SJCRH30 (cell line): ENCODE data around the gene MARS1. TPM values are rescaled to one million over a fixed set of nuclear protein-coding genes. Genes with fewer than 3 reads are reported as not detected.

Source experiments
- DNase-seq, 2 experiments: peaks; one replicate each; pipeline ENCODE4 v3.0.0-alpha.2; 2015 to 2020
- H3K27ac ChIP-seq: fragments of 250-450 bp; sonication (Bioruptor Pico); 2 replicates; pipeline ENCODE4 v1.5.1; 2020; ENCODE audit warnings: mild to moderate bottlenecking, moderate library complexity
- H3K27me3 ChIP-seq: fragments of 250-450 bp; sonication (Bioruptor Pico); 2 replicates; pipeline ENCODE4 v1.5.1; 2020; ENCODE audit warnings: mild to moderate bottlenecking, moderate library complexity
- H3K36me3 ChIP-seq: fragments of 250-450 bp; sonication (Bioruptor Pico); 2 replicates; pipeline ENCODE4 v1.5.1; 2020; ENCODE audit warnings: mild to moderate bottlenecking, moderate library complexity
- H3K4me1 ChIP-seq: fragments of 250-450 bp; sonication (Bioruptor Pico); 2 replicates; pipeline ENCODE4 v1.5.1; 2020; ENCODE audit warnings: mild to moderate bottlenecking, moderate library complexity
- H3K4me3 ChIP-seq: fragments of 250-450 bp; sonication (Bioruptor Pico); 2 replicates; pipeline ENCODE4 v1.5.1; 2020; ENCODE audit warnings: mild to moderate bottlenecking, moderate library complexity
- H3K9me3 ChIP-seq: fragments of 250-450 bp; sonication (Bioruptor Pico); replicated peaks from 2 replicates; pipeline ENCODE4 v1.5.1; 2020; ENCODE audit warnings: mild to moderate bottlenecking, moderate library complexity
- total RNA-seq: library from RNA; depleted of rRNA; stranded (reverse); fragments of >200 nt; shearing (Covaris generic); gene quantifications from 2 replicates; pipeline ENCODE4 v1.2.3, GENCODE V29; 2014

The MARS1 gene
- total RNA-seq, 1 experiment from 2014 or later, result 839 TPM

- peak; percentile 100 for DNase-seq
- H3K27ac ChIP-seq, result peak overlapping the region; percentile 95
- peaks cover 32% of the 10 kb centered on the region for H3K4me1 ChIP-seq
- peaks cover 24% of the 10 kb centered on the region for H3K36me3 ChIP-seq
- H3K27me3 ChIP-seq, result no peaks in the 10 kb centered on the region
- peak overlapping the region; percentile 87 for H3K4me3 ChIP-seq
- no peaks in the 10 kb centered on the region for H3K9me3 ChIP-seq
Measured at GRCh38 chr12:57462251-57462911, 25.5 kb upstream of the MARS1 start.

GRCh38 chr12:57462912-57463253 is 25.0 kb upstream of the MARS1 start:
- H3K27ac ChIP-seq, result peak overlapping the region; percentile 95; the same call in 1 of the 2 replicates
- H3K36me3 ChIP-seq, result peaks cover 29% of the 10 kb centered on the region
- peak overlapping the region; percentile 87 for H3K4me3 ChIP-seq
- no peaks in the 10 kb centered on the region for H3K9me3 ChIP-seq
- H3K27me3 ChIP-seq, result no peaks in the 10 kb centered on the region
- H3K4me1 ChIP-seq, result peaks cover 28% of the 10 kb centered on the region
- no peak for DNase-seq

- DNase-seq, result no peak
- Histone ChIP-seq H3K9me3 (no peaks in the 10 kb centered on the region), H3K27ac (no peak overlapping the region), H3K4me3 (no peak overlapping the region), H3K36me3 (peaks cover 38% of the 10 kb centered on the region), H3K4me1 (peaks cover 20% of the 10 kb centered on the region), H3K27me3 (no peaks in the 10 kb centered on the region)
Measured at GRCh38 chr12:57464569-57464968, 23.3 kb upstream of the MARS1 start.

- H3K36me3 ChIP-seq, result peaks cover 44% of the 10 kb centered on the region
- H3K27me3 ChIP-seq, result no peaks in the 10 kb centered on the region
- peaks cover 20% of the 10 kb centered on the region for H3K4me1 ChIP-seq
- H3K27ac ChIP-seq, result no peak overlapping the region
- H3K4me3 ChIP-seq, result no peak overlapping the region
- no peak for DNase-seq
- H3K9me3 ChIP-seq, result no peaks in the 10 kb centered on the region
Measured at GRCh38 chr12:57465030-57465746, 22.7 kb upstream of the MARS1 start.

GRCh38 chr12:57465747-57466505 is 21.9 kb upstream of the MARS1 start:
- H3K4me3 ChIP-seq, result no peak overlapping the region
- H3K9me3 ChIP-seq, result no peaks in the 10 kb centered on the region
- H3K36me3 ChIP-seq, result peaks cover 51% of the 10 kb centered on the region
- DNase-seq, result peak in 1 of 2 experiments; percentile 73
- H3K27ac ChIP-seq, result no peak overlapping the region
- peaks cover 20% of the 10 kb centered on the region for H3K4me1 ChIP-seq
- no peaks in the 10 kb centered on the region for H3K27me3 ChIP-seq

- DNase-seq, result no peak
- Histone ChIP-seq H3K36me3 (peaks cover 52% of the 10 kb centered on the region), H3K27me3 (no peaks in the 10 kb centered on the region)
Measured at GRCh38 chr12:57467212-57467874, 20.5 kb upstream of the MARS1 start.

GRCh38 chr12:57467915-57468314 is 20.0 kb upstream of the MARS1 start:
- Histone ChIP-seq H3K4me1 (peaks cover 15% of the 10 kb centered on the region), H3K27ac (no peak overlapping the region), H3K9me3 (no peaks in the 10 kb centered on the region), H3K36me3 (peaks cover 52% of the 10 kb centered on the region), H3K4me3 (no peak overlapping the region), H3K27me3 (no peaks in the 10 kb centered on the region)
- DNase-seq, result no peak

More at GRCh38 chr12:57467212-57467874, 20.5 kb upstream of the MARS1 start:
- Histone ChIP-seq H3K27ac (no peak overlapping the region), H3K4me1 (peaks cover 20% of the 10 kb centered on the region), H3K9me3 (no peaks in the 10 kb centered on the region), H3K4me3 (no peak overlapping the region)

- Histone ChIP-seq H3K4me1 (no peaks in the 10 kb centered on the region), H3K9me3 (no peaks in the 10 kb centered on the region), H3K4me3 (no peak overlapping the region), H3K27me3 (no peaks in the 10 kb centered on the region), H3K36me3 (peaks cover 51% of the 10 kb centered on the region), H3K27ac (no peak overlapping the region)
- no peak for DNase-seq
Measured at GRCh38 chr12:57469296-57470164, 18.3 kb upstream of the MARS1 start.

- Histone ChIP-seq H3K9me3 (no peaks in the 10 kb centered on the region), H3K27me3 (no peaks in the 10 kb centered on the region), H3K4me3 (no peak overlapping the region), H3K4me1 (no peaks in the 10 kb centered on the region), H3K36me3 (peaks cover 44% of the 10 kb centered on the region), H3K27ac (no peak overlapping the region)
- no peak for DNase-seq
Measured at GRCh38 chr12:57470286-57470969, 17.4 kb upstream of the MARS1 start.

GRCh38 chr12:57470970-57471656 is 16.8 kb upstream of the MARS1 start:
- DNase-seq, result no peak
- no peaks in the 10 kb centered on the region for H3K4me1 ChIP-seq
- H3K27ac ChIP-seq, result no peak overlapping the region
- no peaks in the 10 kb centered on the region for H3K27me3 ChIP-seq
- no peaks in the 10 kb centered on the region for H3K9me3 ChIP-seq
- H3K4me3 ChIP-seq, result no peak overlapping the region
- peaks cover 39% of the 10 kb centered on the region for H3K36me3 ChIP-seq

- H3K36me3 ChIP-seq, result peaks cover 34% of the 10 kb centered on the region
- H3K4me1 ChIP-seq, result no peaks in the 10 kb centered on the region
- H3K27me3 ChIP-seq, result no peaks in the 10 kb centered on the region
- no peaks in the 10 kb centered on the region for H3K9me3 ChIP-seq
- no peak overlapping the region for H3K4me3 ChIP-seq
- no peak for DNase-seq
- H3K27ac ChIP-seq, result no peak overlapping the region
Measured at GRCh38 chr12:57471661-57472060, 16.2 kb upstream of the MARS1 start.

GRCh38 chr12:57472391-57472790 is 15.5 kb upstream of the MARS1 start:
- H3K36me3 ChIP-seq, result peaks cover 29% of the 10 kb centered on the region
- no peaks in the 10 kb centered on the region for H3K9me3 ChIP-seq
- H3K4me3 ChIP-seq, result no peak overlapping the region
- peaks cover 3% of the 10 kb centered on the region for H3K4me1 ChIP-seq
- H3K27me3 ChIP-seq, result no peaks in the 10 kb centered on the region
- DNase-seq, result no peak
- H3K27ac ChIP-seq, result no peak overlapping the region

GRCh38 chr12:57473392-57473791 is 14.5 kb upstream of the MARS1 start:
- H3K4me3 ChIP-seq, result no peak overlapping the region
- H3K36me3 ChIP-seq, result peaks cover 23% of the 10 kb centered on the region
- no peaks in the 10 kb centered on the region for H3K27me3 ChIP-seq
- H3K9me3 ChIP-seq, result no peaks in the 10 kb centered on the region
- DNase-seq, result no peak
- peaks cover 13% of the 10 kb centered on the region for H3K4me1 ChIP-seq
- H3K27ac ChIP-seq, result no peak overlapping the region
